H9 (cell line): Measurements from ENCODE around the gene CACNA1G. TPM values are rescaled to one million over a fixed set of nuclear protein-coding genes. Genes with fewer than 3 reads are reported as not detected.

Experiments
- DNase-seq: peaks from one replicate; pipeline ENCODE4 v3.0.0-alpha.2; 2017
- H2AFZ ChIP-seq: one replicate; pipeline ENCODE4 v1.6.1; 2013; ENCODE audit warnings: mild to moderate bottlenecking, low read length, control low read depth, moderate library complexity
- H2AK5ac ChIP-seq: 2 replicates; pipeline ENCODE4 v1.6.1; 2013; ENCODE audit warnings: low read length, control low read depth, mixed read lengths; ENCODE audit not compliant: insufficient read length
- H2BK120ac ChIP-seq: one replicate; pipeline ENCODE4 v1.6.1; 2013; ENCODE audit warnings: low read depth, mild to moderate bottlenecking, low read length, control low read depth, inconsistent platforms; ENCODE audit not compliant: poor library complexity, severe bottlenecking
- H2BK12ac ChIP-seq: 2 replicates; pipeline ENCODE4 v1.6.1; 2013; ENCODE audit warnings: low read length, control low read depth, mixed read lengths, low read depth; ENCODE audit not compliant: insufficient read length
- H2BK15ac ChIP-seq: 2 replicates; pipeline ENCODE4 v1.6.1; 2013; ENCODE audit warnings: low read depth, low read length, control low read depth
- H2BK20ac ChIP-seq: one replicate; pipeline ENCODE4 v1.6.1; 2013; ENCODE audit warnings: low read depth, mild to moderate bottlenecking, low read length, control low read depth, inconsistent platforms; ENCODE audit not compliant: poor library complexity, severe bottlenecking
- H2BK5ac ChIP-seq: 2 replicates; pipeline ENCODE4 v1.6.1; 2013; ENCODE audit warnings: low read length, control low read depth, mixed read lengths; ENCODE audit not compliant: insufficient read length
- H3K14ac ChIP-seq: 2 replicates; pipeline ENCODE4 v1.6.1; 2013; ENCODE audit warnings: low read length, control low read depth; ENCODE audit not compliant: insufficient read depth
- H3K18ac ChIP-seq: 2 replicates; pipeline ENCODE4 v1.6.1; 2013; ENCODE audit warnings: low read depth, mild to moderate bottlenecking, mixed read lengths, low read length, control low read depth; ENCODE audit not compliant: insufficient read length
- H3K23ac ChIP-seq: 2 replicates; pipeline ENCODE4 v1.6.1; 2013; ENCODE audit warnings: low read length, control low read depth, mixed read lengths, low read depth; ENCODE audit not compliant: insufficient read length
- H3K23me2 ChIP-seq: 2 replicates; pipeline ENCODE4 v1.6.1; 2013; ENCODE audit warnings: low read depth, mild to moderate bottlenecking, mixed read lengths, low read length, control low read depth; ENCODE audit not compliant: insufficient read length, poor library complexity, severe bottlenecking
- H3K27ac ChIP-seq: 2 replicates; pipeline ENCODE4 v1.5.1; 2013; ENCODE audit warnings: low read length, control low read depth, mixed read lengths, low read depth; ENCODE audit not compliant: insufficient read length
- H3K27me3 ChIP-seq: 2 replicates; pipeline ENCODE4 v1.6.1; 2013; ENCODE audit warnings: low read length, control low read depth, inconsistent platforms; ENCODE audit not compliant: insufficient read depth
- H3K4ac ChIP-seq: 2 replicates; pipeline ENCODE4 v1.6.1; 2013; ENCODE audit warnings: low read depth, mild to moderate bottlenecking, control low read depth, inconsistent platforms, low read length, moderate library complexity
- H3K4me1 ChIP-seq: 2 replicates; pipeline ENCODE4 v1.6.1; 2013; ENCODE audit warnings: low read length, control low read depth, inconsistent platforms; ENCODE audit not compliant: insufficient read depth
- H3K4me2 ChIP-seq: 2 replicates; pipeline ENCODE4 v1.6.1; 2013; ENCODE audit warnings: low read length, control low read depth, mixed read lengths; ENCODE audit not compliant: insufficient read length, insufficient read depth
- H3K56ac ChIP-seq: 2 replicates; pipeline ENCODE4 v1.6.1; 2013; ENCODE audit warnings: low read depth, mild to moderate bottlenecking, mixed read lengths, low read length, control low read depth; ENCODE audit not compliant: insufficient read length
- H3K79me1 ChIP-seq: 2 replicates; pipeline ENCODE4 v1.6.1; 2013; ENCODE audit warnings: low read depth, mild to moderate bottlenecking, moderate library complexity, low read length, control low read depth, inconsistent platforms; ENCODE audit not compliant: insufficient read depth, poor library complexity, severe bottlenecking
- H3K79me2 ChIP-seq: 2 replicates; pipeline ENCODE4 v1.6.1; 2013; ENCODE audit warnings: low read length, control low read depth, inconsistent platforms; ENCODE audit not compliant: insufficient read depth
- H3K9ac ChIP-seq: 2 replicates; pipeline ENCODE4 v1.6.1; 2013; ENCODE audit warnings: low read length, control low read depth, mixed read lengths; ENCODE audit not compliant: insufficient read length; ENCODE audit errors: extremely low read depth
- H3K9me3 ChIP-seq: one replicate; pipeline ENCODE4 v1.6.1; 2013; ENCODE audit warnings: low read depth, low read length, inconsistent platforms; ENCODE audit not compliant: control insufficient read depth
- H3T11ph ChIP-seq: one replicate; pipeline ENCODE4 v1.6.1; 2013; ENCODE audit warnings: mild to moderate bottlenecking, low read length, control low read depth, inconsistent platforms
- H4K20me1 ChIP-seq: one replicate; pipeline ENCODE4 v1.6.1; 2013; ENCODE audit not compliant: control insufficient read depth, insufficient read length, insufficient read depth
- H4K5ac ChIP-seq: 2 replicates; pipeline ENCODE4 v1.6.1; 2013; ENCODE audit warnings: low read depth, mild to moderate bottlenecking, mixed read lengths, low read length, control low read depth; ENCODE audit not compliant: insufficient read length
- H4K8ac ChIP-seq: replicated peaks from 2 replicates; pipeline ENCODE4 v1.6.1; 2013; ENCODE audit warnings: low read length, control low read depth, mixed read lengths, low read depth; ENCODE audit not compliant: insufficient read length
- H4K91ac ChIP-seq: 2 replicates; pipeline ENCODE4 v1.6.1; 2013; ENCODE audit warnings: low read depth, mild to moderate bottlenecking, moderate library complexity, mixed read lengths, low read length, control low read depth; ENCODE audit not compliant: insufficient read length
- H3K27ac Mint-ChIP-seq, 3 experiments: 2 replicates in 2 of 3; 3 replicates in 1 of 3; pipeline ENCODE4 v1.8.0; 2020 to 2021; ENCODE audit warnings: mixed read lengths in 3 of 3, mild to moderate bottlenecking in 1 of 3, moderate library complexity in 1 of 3
- H3K27me3 Mint-ChIP-seq: 2 replicates; pipeline ENCODE4 v1.8.0; 2021; ENCODE audit warnings: low read depth, mild to moderate bottlenecking, moderate library complexity, mixed read lengths
- H3K36me3 Mint-ChIP-seq, 3 experiments: 2 replicates in 2 of 3; 3 replicates in 1 of 3; pipeline ENCODE4 v1.8.0; 2020 to 2021; ENCODE audit warnings: low read depth in 3 of 3, mixed read lengths in 3 of 3; ENCODE audit not compliant: insufficient read depth in 1 of 3
- H3K4me1 Mint-ChIP-seq, 2 experiments: 2 replicates each; pipeline ENCODE4 v1.8.0; 2020; ENCODE audit warnings: mixed read lengths in 2 of 2
- H3K4me3 Mint-ChIP-seq, 2 experiments: 2 replicates in 1 of 2; 3 replicates in 1 of 2; pipeline ENCODE4 v1.8.0; 2020 to 2021; ENCODE audit warnings: mild to moderate bottlenecking in 2 of 2, mixed read lengths in 2 of 2, moderate library complexity in 1 of 2
- H3K9me3 Mint-ChIP-seq, 2 experiments: 2 replicates in 1 of 2; 3 replicates in 1 of 2; pipeline ENCODE4 v1.8.0; 2020; ENCODE audit warnings: mild to moderate bottlenecking in 2 of 2, mixed read lengths in 2 of 2, moderate library complexity in 1 of 2
- WGBS: extraction: QIAGEN DNeasy Blood & Tissue Kit; methylation state at CpG from one replicate; pipeline ENCODE4 v1.1.7; 2013; ENCODE audit warnings: missing lambda C conversion rate, low lambda C conversion rate, mixed read lengths; ENCODE audit not compliant: insufficient read length; ENCODE audit errors: extremely low coverage; 5-methylcytosine and 5-hydroxymethylcytosine counted together
- total RNA-seq: library from RNA; stranded (reverse); gene quantifications from 2 replicates; pipeline ENCODE4 v1.2.1, GENCODE V29; 2021
- TF ChIP-seq, protein P1 (sequence below): fragments of 200-600 bp; sonication (generic); conservative IDR thresholded peaks from 3 replicates; pipeline ENCODE4 v1.8.0; 2021; ENCODE audit warnings: antibody characterized with exemption, mild to moderate bottlenecking

CACNA1G gene
- total RNA-seq, 1 experiment from 2014 or later, result 1.5 TPM

- no peak overlapping the region for H3K27ac Mint-ChIP-seq
- H3T11ph ChIP-seq, result no peak overlapping the region
- H3K36me3 Mint-ChIP-seq, result no peaks in the 10 kb centered on the region
- H4K5ac ChIP-seq, result no peak overlapping the region
- no peaks in the 10 kb centered on the region for H3K9me3 Mint-ChIP-seq
- no peak overlapping the region for H2AK5ac ChIP-seq
- H3K9me3 ChIP-seq, result no peaks in the 10 kb centered on the region
- no peak overlapping the region for H3K18ac ChIP-seq
- H4K91ac ChIP-seq, result no peak overlapping the region
- no peak overlapping the region for H3K4me3 Mint-ChIP-seq
- no peak overlapping the region for H2BK15ac ChIP-seq
- WGBS, result no CpG with 5 or more reads among the region's 6 CpGs
- H2BK12ac ChIP-seq, result no peak overlapping the region
- no peak overlapping the region for H3K4me2 ChIP-seq
- no peak overlapping the region for H3K23ac ChIP-seq
- peaks cover 27 to 35% of the 10 kb centered on the region in 2 experiments for H3K4me1 Mint-ChIP-seq
- H3K14ac ChIP-seq, result no peak overlapping the region
- H3K79me2 ChIP-seq, result no peaks in the 10 kb centered on the region
- H4K20me1 ChIP-seq, result no peaks in the 10 kb centered on the region
- H2BK20ac ChIP-seq, result no peak overlapping the region
- no peak overlapping the region for H3K27ac ChIP-seq
- peaks cover 6% of the 10 kb centered on the region for H3K23me2 ChIP-seq
- H3K4me1 ChIP-seq, result no peaks in the 10 kb centered on the region
- no peak overlapping the region for H2BK5ac ChIP-seq
- H3K27me3 Mint-ChIP-seq, result peaks cover 49% of the 10 kb centered on the region
- no peak overlapping the region for H3K4ac ChIP-seq
- H2BK120ac ChIP-seq, result no peak overlapping the region
- H3K56ac ChIP-seq, result no peak overlapping the region
- TF ChIP-seq, protein P1, sequence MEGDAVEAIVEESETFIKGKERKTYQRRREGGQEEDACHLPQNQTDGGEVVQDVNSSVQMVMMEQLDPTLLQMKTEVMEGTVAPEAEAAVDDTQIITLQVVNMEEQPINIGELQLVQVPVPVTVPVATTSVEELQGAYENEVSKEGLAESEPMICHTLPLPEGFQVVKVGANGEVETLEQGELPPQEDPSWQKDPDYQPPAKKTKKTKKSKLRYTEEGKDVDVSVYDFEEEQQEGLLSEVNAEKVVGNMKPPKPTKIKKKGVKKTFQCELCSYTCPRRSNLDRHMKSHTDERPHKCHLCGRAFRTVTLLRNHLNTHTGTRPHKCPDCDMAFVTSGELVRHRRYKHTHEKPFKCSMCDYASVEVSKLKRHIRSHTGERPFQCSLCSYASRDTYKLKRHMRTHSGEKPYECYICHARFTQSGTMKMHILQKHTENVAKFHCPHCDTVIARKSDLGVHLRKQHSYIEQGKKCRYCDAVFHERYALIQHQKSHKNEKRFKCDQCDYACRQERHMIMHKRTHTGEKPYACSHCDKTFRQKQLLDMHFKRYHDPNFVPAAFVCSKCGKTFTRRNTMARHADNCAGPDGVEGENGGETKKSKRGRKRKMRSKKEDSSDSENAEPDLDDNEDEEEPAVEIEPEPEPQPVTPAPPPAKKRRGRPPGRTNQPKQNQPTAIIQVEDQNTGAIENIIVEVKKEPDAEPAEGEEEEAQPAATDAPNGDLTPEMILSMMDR, result no peak
- no peak for DNase-seq
- H2AFZ ChIP-seq, result no peak overlapping the region
- H4K8ac ChIP-seq, result no peak overlapping the region
- no peaks in the 10 kb centered on the region for H3K79me1 ChIP-seq
- peaks cover 16% of the 10 kb centered on the region; the same call in 1 of the 2 replicates for H3K27me3 ChIP-seq
- no peak overlapping the region for H3K9ac ChIP-seq
Observed at GRCh38 chr17:50629902-50630301, 69.4 kb downstream of the CACNA1G start.
